ENCODE data around the gene C15orf62. TPM values are rescaled to one million over a fixed set of nuclear protein-coding genes. Genes with fewer than 3 reads are reported as not detected.

The C15orf62 gene
- total RNA-seq, 1 donor from 2014 or later, result 0.53 TPM

DNA sequence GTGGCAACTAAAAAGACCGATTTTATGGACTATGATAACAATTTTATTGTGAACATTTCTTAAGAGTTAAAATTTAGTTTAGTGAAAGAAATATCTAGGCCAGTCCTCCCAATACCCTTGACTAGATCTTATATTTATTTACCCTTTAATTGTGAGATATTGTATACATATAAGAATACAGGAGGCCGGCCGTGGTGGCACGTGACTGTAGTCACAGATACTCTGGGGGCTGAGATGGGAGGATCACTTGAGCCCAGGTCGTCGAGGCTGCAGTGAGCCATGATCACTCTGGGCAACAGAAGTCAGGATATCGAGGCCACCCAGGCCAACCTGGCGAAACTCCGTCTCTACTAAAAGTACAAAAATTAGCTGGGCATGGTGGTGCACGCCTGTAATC, 14.0 kb upstream of the C15orf62 start:
- no peak for DNase-seq (ENCODE audit: low read depth, low spot score)

DNA sequence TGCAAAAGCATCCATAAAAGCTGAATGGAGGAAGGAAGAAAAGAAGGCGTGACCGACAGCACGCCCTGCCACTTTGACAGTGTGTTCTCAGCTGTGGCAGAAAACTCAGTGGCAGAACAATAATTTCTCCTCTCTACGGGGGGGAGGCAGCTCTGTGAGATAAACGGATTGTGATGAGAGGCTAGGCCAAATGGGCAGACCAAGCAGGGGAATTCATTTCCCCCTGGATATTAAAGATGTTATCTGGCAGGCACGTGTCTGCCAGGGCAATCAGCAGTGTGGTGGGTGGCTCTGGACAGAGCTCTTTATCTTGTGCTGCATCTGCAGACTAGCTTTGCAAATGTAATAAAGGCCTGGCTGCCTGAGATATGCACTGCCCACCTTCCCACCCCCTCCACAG, 12.8 kb upstream of the C15orf62 start:
- no peak for DNase-seq (ENCODE audit: low read depth, low spot score)

DNA sequence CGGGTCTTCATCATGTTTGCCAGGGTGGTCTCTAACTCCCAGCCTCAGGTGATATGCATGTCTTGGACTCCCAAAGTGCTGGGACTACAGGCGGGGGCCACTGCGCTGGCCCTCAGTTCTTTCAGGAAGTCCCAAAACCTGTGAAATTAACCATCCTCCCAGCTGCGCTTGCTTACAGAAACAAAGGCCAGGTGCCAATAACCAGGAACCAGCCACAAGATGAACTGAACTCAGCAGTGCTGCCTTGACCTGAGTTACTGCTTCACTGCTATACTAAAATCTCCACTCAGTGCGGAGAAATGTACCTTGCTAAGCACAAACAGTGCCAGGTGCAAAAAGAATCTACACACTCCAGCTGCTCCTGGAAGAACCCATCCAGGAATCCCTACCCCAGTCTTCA, 9.8 kb upstream of the C15orf62 start:
- no peak for DNase-seq (ENCODE audit: low read depth, low spot score)

DNA sequence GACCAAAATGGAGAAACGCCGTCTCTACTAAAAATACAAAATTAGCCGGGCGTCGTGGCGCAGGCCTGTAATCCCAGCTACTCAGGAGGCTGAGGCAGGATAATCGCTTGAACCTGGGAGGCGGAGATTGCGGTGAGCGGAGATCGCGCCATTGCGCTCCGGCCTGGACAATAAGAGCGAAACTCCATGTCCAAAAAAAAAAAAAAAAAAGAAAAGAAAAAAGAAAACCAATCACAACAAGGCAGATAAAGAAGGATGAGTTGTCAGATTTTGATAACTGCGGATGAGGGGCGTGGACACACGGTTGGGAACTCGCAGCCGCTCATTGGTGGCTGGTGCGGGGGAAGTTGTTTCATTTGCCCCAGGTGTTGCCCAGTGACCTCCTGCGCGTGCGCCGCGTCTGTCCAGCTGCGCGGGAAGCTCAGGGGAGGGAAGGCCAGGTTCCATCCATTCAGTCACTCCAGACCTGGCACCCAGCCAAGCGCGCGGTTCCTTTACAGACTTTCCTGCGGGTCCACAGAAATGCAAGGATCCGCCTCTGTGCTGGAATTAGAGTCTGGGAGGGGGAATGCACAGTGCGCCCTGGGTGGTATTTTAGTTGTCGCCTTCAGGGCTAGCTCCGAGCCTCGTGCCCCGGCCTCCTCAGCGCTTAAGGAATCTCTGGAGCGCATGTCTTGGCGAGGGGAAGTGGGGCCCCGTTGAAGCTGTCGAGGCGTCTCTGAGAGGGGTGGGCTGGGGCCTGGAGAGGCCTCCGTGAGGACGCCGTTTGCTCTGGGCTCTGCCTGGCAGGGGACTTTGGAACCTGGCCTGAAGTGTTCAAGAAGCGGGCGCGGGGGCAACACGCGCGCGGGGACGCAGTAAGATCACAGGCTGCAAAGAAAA, 6.6 kb upstream of the C15orf62 start:
- DNase-seq (ENCODE audit: low read depth, low spot score), result no peak

DNA sequence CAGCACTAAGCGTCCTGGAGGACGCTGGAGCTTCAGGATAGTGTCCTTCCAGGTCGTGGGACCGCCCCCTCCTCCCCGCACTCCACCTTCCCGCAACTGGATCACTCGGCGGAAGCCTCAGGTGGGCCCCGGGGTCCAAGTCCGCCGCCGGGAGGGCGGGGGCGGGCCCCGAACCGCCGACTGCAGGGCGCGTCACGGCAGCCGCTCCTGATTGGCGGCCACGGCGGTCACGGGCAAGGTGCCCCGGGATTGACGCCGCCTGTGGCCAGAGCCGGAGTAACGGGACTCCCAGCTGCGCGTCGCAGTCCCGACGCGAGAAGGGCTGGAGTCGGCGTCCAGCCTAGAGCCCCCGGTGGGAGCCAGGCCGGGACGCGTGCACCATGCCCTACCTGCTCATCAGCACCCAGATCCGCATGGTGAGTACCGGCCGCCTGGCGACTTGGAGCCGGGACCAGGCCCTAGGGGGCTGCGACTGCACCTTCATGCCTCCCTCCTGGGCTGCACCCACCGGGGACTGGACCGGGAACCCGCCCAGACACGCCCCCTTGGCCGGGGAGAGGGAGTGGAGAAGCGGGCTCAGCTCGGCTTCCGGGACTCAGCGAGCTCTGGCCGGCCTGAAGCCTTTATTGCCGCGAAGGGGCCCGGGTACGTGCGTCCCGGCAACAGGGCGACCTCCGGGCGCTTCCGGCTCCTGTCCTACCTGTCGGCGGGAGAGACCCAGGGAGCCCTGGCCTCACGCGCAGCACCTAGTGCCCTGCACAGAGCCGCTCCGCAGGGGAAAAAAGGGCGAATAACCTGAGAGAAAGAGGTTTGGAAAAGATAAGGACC, 5.8 kb upstream of the C15orf62 start, which contains the start of gene GCHFR:
Gene GCHFR (plus strand): TSS at position 268 of the 828 bp plus-strand sequence. CDS start 113 bp downstream, at position 381.
- no peak for DNase-seq (ENCODE audit: low read depth, low spot score)

DNA sequence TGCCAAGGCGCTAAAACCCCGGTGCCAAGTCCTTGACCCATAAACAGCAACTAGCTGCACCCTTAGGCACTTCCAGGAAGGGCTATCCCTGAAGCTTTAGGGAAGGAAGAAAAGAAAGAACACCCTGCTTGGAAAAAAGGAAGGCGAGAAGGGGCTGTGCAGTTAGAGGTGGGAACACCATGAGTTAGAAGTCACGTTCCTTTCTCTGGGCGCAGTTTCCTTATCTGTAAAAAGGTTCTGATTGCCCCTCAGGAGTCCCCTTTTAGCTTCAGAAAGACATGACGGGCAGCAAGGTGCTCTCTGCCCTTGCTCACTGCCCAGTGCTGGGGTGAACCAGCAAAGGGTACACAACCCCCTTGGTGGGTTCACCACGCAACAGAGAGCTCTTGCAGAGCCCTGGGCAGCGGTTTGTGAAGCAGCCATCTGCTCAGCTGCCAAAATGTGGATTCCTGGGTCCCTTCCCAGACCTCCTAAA, 5.1 kb upstream of the C15orf62 start:
- no peak for DNase-seq (ENCODE audit: low read depth, low spot score)

DNA sequence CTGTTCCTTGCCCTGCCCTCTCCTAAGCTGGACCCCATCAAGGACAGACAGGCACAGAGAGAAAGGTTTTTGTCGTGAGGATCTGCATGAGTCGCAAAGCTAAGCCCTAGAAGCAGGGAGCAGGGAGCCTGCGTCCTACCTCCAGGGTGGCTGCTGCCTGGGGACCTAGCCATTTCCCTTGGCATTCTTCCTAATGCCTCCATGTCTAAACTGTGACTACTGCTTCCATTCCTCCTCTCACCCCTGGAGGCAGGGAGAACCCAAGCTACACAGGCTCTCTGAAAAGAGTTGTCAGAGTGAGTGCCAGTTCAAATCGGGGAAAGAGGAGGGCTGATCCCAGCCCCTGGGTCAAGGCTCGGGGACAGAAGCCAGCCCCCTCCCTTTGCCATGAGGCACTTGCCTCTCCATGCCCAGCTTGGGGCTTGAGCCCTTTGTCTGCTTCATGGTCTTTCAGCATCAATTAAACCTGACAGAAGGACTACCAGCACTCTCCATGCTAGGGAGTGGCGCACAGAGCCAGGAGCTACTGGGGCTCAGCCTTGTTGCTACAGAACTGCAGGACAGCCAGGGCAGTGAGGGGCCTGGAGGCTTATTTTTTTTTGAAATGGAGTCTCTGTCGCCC, 3.5 kb upstream of the C15orf62 start:
- DNase-seq (ENCODE audit: low read depth, low spot score), result no peak

DNA sequence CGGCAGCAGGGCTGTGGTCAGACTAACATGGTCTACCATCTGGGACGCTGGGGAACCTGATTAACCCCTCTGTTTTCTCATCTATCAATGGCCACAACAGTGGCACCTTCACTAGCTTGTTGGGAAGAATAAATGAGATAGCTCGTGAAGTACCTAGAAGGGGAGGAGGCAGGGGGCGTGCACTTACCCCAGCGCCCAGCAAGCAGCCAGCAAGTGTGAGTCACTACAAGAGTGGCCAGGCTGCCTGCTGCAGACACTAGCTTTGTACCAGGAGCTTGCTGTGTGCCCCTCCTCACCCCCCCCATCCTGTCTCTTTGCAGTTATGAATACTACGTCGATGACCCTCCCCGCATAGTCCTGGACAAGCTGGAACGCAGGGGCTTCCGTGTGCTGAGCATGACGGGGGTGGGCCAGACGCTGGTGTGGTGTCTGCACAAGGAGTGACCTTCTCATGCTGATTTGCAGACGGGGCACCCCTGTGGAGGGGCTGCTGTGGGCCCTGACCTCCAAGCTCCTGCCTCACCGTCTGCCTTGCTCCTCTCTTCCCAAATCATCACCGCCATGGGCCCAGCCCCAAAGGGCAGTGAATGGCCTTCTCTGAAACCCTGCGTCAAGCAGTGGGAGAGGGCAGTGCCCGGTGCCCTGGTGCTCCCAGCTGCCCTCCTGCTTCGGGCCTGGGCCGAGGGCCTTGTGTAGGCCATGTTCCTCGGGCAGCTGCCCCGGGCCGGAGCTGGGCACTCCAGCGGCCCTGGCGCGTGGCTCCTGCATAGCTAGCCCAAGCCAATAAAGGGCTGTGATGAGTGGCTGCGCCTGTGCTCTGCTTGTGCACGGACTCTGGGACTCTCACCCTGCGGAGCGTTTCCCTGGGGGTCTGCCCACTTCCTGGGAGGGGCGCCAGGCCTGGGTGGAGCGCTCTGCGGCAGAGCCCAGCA, 2.6 kb upstream of the C15orf62 start:
- no peak for DNase-seq (ENCODE audit: low read depth, low spot score)

DNA sequence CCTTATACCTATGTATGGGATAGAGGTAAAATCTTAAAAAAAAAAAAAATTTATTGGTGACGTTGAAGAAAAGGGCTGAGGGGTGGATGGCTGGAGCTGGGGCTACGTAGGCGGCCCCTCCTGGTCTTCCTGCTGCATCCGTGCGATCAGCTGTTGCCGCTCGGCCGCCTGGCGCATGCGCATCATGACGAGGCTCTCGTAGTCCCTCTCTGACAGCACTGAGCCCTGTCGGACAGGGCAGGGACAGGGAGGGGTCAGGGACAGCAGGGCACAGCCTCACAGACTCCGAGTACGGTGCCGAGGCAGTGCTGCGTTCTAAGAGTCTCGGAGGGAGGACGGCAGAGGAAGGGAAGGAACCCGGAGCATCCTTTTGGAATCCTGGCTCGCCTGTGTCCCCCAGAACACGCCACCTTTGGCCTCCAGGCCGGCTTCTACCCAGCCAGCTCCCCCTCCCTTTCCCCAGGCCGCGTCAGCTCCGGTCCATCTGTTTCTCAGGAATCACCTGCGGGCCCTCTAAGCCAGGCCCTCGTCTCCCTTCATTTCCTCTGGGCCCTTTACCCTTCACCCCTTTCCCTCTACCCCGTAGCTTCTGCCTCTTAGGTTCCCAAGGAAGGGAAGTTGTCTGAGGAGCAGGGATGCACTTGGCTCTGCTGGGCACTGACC, 1.8 kb upstream of the C15orf62 start:
- no peak for DNase-seq (ENCODE audit: low read depth, low spot score)

DNA sequence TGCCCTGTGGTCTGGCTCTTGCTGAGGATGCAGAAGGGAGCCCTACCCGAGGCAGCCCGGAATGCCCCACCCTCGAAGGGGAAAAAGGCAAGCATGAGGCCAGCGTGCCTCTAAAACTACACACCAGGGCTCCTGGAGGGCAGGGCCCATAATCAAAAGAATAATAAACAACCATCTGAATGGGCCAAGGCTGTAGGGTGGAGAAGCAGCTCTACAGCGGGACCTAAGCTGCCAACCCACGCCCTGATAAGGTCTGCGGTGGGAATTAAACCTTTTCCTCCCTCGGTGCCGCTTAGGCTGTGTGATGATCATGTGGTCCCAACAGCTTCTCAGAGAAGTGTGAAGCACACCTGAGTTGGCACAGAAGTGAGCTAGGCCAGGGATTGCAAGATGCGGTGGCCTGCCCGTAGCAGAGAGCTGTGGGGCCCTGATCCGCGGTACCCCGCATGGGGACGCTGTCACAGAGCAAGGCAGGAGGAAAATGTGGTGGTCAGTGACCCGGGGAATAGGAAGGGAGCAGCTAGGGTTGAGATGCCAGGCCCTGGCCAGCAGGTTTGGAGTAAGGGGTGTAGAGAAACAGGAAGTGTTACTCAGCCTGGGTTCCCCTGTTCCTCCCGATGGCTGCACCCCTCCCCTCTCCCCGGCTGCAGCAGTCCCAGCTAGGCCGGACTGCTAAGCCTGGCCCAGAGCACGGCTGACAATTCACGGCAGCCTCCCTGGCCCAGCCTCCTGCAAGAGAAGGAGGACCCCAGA, 1.1 kb upstream of the C15orf62 start:
- DNase-seq (ENCODE audit: low read depth, low spot score), result no peak

DNA sequence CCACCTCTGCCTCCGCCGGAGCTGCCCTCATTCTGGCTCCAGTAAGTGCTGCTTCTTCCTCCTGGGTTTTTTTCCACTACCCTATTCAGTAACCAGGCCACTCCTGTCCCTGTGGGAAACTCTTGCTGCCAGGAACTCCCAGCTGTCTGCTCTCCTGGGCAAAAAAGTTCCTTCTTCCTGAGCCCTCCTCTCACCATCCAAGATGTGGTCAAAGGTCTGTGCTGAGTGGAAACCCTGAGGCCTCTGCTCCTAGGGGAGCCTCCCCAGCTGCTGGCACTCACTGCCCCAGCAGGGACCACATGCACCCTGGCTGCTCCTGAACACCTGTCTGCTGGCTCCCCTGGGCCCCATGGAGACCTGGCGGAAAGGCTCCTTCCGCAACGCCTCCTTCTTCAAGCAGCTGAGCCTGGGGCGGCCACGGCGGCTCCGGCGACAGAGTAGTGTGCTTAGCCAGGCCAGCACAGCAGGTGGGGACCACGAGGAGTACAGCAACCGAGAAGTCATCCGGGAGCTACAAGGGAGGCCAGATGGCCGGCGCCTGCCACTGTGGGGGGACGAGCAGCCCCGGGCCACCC, 454 bp downstream of the C15orf62 start:
- no peak for DNase-seq (ENCODE audit: low read depth, low spot score)

DNA sequence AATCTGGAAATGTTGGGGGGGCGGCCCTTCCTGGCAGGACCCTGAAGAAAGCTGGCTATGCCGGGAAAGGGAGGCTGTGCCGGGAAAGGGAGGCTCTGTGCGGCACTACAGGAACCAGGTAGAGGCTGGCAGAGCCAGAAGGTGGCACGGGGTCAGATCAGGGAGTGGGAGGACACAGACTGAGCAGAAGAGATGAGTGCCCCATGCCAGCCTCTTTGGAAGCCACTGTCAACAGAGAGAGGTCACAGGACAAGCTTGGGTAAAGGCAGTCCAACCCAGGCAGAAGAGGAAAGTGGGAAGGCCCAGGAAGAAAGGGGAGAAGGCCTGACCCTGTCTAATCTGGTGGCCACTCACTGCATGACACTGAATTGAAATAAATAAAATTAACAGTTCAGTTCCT, 1.5 kb downstream of the C15orf62 start:
- DNase-seq (ENCODE audit: low read depth, low spot score), result no peak

DNA sequence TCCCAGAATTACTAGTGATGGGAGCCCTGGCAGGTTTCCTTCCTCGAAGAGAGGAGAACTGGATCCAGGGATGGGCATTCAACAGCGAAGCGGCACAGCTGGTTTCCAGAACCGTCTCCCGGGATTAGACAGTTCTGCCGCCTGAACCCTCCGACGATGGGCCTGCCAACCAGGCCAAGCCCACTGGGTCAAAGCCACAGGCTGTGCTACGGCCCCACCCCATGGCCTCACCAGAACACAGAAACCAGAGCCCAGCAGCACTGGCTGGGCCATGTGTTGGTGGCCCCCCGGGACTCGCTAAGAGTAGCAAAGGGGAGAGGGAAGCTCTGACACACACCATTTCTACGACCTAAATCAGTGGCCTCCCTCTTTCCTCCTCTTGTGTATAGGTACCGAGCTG, 2.2 kb downstream of the C15orf62 start:
- no peak for DNase-seq (ENCODE audit: low read depth, low spot score)

DNA sequence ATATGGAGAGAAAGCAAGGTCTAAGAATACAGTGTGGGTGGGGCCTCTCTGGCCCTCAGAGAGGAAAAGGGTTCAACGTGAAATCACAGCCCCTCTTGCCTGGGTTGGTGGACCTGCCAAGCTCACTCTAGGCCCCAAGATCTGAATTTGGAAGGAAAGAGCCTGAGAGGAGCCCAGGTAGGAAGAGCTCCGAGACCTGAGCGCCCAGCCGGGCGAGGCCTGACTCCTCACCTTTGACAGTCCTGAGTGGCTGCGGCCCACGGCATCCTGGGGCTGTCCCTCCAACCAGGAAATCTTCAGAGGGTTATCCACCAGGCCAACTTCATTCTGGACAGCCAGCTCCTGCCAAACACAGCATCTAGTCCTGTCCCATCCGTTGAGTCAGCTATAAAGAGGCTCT, 3.7 kb downstream of the C15orf62 start:
- DNase-seq (ENCODE audit: low read depth, low spot score), result no peak

DNA sequence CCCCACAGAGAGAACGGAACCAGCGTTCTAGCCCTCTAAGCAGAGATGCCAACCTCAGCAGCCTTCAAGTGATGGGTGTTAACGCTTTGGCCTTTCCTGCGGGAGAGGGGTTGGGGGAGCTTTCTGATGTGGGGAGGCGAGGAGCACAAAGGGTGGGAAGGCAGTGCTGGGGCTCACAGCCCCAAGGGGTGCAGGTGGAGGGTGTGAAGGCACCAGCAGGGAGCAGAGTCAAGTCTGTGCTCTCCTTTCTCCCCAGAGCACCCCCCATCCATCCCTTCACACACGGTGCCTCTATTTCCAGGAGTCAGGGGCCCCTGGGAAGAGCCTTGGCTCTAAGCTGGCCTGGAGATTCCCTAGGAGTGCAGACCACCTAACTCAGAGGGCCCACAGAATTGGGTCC, 4.1 kb downstream of the C15orf62 start:
- no peak for DNase-seq (ENCODE audit: low read depth, low spot score)

DNA sequence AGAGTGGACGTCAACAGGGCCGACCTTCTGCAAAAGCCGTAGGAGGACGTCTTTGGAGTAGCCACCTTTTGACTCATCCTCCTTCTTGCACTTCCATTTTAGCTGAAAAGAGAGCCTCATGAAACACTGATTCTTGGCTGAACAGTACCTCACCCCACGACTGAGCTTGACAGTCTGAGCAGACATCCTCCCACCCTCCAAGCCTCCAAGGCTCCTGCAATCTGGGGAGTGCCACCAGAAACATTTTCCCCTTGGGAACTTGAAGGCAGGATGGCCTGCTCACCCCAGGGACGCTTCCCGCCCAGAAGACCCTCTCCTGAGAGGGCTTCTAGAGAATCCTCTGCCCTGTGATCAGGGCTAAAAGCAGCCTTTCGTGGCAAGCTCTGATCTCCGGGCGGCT, 5.2 kb downstream of the C15orf62 start:
- DNase-seq (ENCODE audit: low read depth, low spot score), result no peak

DNA sequence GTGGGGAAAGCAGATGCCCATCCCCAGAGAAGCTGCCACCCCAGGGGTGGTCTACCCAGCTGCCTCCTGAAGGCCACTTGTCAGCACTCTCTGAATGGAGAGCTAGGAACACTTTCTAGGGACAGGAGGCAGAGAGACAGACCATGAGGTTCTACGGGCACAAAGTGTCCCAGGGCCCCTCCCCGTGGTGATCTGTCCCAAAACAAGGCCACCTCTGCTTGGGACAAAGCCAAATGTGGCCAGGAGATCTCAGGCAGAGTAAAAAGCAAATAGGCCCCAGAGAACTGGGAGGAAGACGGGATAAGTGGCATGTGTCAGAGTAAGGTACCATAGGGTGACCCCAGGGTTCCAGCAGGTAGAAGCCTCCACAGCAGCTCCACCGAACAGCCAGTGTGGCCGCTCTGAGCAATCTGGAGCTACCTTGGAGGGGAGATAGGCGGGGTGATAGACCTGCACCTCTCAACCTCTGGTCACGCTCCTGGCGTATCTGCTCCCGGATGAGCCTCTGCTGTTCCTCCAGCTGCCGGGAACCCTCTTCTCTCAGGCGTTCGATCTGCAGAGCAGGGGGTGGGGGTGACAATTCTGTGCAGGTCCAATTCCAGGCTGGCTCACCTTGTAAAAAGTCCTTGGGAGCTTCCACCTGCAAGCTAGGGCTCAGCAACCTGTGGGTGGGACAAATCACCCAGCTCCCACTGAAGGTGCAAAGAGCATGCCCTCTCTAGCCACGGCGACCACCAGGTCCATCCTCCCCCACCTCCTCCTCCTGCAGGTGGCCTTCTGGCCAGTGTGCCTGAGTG, 6.2 kb downstream of the C15orf62 start:
- DNase-seq (ENCODE audit: low read depth, low spot score), result no peak

DNA sequence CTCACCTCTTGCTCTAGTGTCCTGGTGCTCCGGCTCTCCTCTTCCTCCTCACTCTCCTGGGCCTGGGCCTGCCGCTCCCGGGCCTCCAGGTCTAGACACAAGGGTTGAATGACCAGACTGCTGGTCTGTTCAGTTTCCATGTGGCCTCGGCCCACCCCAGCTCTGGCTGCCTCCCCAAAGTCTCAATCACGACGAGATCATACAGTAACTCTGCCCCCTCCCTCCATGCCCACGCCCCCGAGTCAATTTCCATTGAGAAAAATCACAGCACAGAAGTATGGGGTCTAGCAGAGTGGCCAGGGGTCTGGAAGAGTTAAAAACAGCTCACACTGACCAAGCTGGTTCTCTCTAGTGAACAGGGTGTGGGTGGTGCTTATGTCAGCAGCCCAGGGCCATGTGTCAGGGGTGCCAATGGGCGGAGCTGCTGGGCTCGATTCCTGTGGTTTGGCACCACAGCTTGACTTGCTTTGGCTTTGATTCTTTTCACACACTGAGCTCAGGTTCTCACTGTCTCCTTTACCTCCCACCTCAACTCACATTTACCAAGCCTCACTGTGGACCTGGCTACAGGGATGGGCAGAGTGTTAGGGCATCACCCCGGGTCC, 6.9 kb downstream of the C15orf62 start:
- DNase-seq (ENCODE audit: low read depth, low spot score), result no peak
